WTC11 (cell line): Measurements from ENCODE around the gene UNC119. TPM values are rescaled to one million over a fixed set of nuclear protein-coding genes. Genes with fewer than 3 reads are reported as not detected.

Experiments used
- ATAC-seq: fragments of 200-7000 bp; cut with Tn5 transposase; 2 replicates; pipeline ENCODE4 v1.10.0; 2021; ENCODE audit warnings: mild to moderate bottlenecking, moderate library complexity
- CTCF ChIA-PET: fragments of 300-600 bp; sonication (Branson Sonifier 250); formaldehyde crosslinking; loops from one replicate; lab custom pipeline; 2021; ENCODE audit warnings: antibody characterized with exemption; lab: Charles Lee
- POLR2A ChIA-PET: fragments of 350-600 bp; sonication (Branson Sonifier 250); formaldehyde crosslinking; loops from one replicate; lab custom pipeline; 2021; ENCODE audit warnings: antibody characterized with exemption; lab: Charles Lee
- DNase-seq: peaks from one replicate; pipeline ENCODE4 v3.0.0; 2021; ENCODE audit warnings: low spot score
- H3K27ac Mint-ChIP-seq: 2 replicates; pipeline ENCODE4 v1.8.0; 2021; ENCODE audit warnings: mixed read lengths
- H3K27me3 Mint-ChIP-seq: 2 replicates; pipeline ENCODE4 v1.8.0; 2021; ENCODE audit warnings: low read depth, mild to moderate bottlenecking, moderate library complexity, mixed read lengths
- H3K36me3 Mint-ChIP-seq: 2 replicates; pipeline ENCODE4 v1.8.0; 2021; ENCODE audit warnings: mixed read lengths
- H3K4me1 Mint-ChIP-seq: 2 replicates; pipeline ENCODE4 v1.8.0; 2022; ENCODE audit warnings: mixed read lengths
- H3K4me3 Mint-ChIP-seq: 2 replicates; pipeline ENCODE4 v1.8.0; 2021; ENCODE audit warnings: mild to moderate bottlenecking, moderate library complexity, mixed read lengths
- H3K9me3 Mint-ChIP-seq: 2 replicates; pipeline ENCODE4 v1.8.0; 2021; ENCODE audit warnings: mixed read lengths
- ATF1 ChIP-seq: sonication (generic); formaldehyde crosslinking; IDR thresholded peaks from 2 replicates; pipeline ENCODE4 v1.8.1; 2023; ENCODE audit warnings: mild to moderate bottlenecking, moderate library complexity, missing genetic modification reagents
- CTCF ChIP-seq: fragments of 200-600 bp; IDR thresholded peaks from 2 replicates; pipeline ENCODE4 v1.8.0; 2022; ENCODE audit warnings: antibody characterized with exemption
- E2F1 ChIP-seq: sonication (generic); formaldehyde crosslinking; IDR thresholded peaks from 2 replicates; pipeline ENCODE4 v1.8.0; 2022; ENCODE audit warnings: mild to moderate bottlenecking, missing genetic modification reagents
- ELF4 ChIP-seq: sonication (generic); formaldehyde crosslinking; IDR thresholded peaks from 2 replicates; pipeline ENCODE4 v1.8.1; 2022; ENCODE audit warnings: low read depth, mild to moderate bottlenecking, moderate library complexity, missing genetic modification reagents
- ERG ChIP-seq: fragments of 250-450 bp; sonication (Bioruptor Pico); IDR thresholded peaks from 2 replicates; pipeline ENCODE4 v1.8.0; 2021; ENCODE audit warnings: mild to moderate bottlenecking
- FOXP4 ChIP-seq: sonication (generic); formaldehyde crosslinking; IDR thresholded peaks from 2 replicates; pipeline ENCODE4 v1.8.0; 2022; ENCODE audit warnings: mild to moderate bottlenecking, missing genetic modification reagents
- GABPB1 ChIP-seq: sonication (generic); formaldehyde crosslinking; IDR thresholded peaks from 2 replicates; pipeline ENCODE4 v1.8.1; 2023; ENCODE audit warnings: mild to moderate bottlenecking, missing genetic modification reagents
- GTF2I ChIP-seq: fragments of 250-450 bp; sonication (Bioruptor Pico); conservative IDR thresholded peaks from 2 replicates; pipeline ENCODE4 v1.4.0; 2021; ENCODE audit warnings: mild to moderate bottlenecking
- IRF2 ChIP-seq: sonication (generic); formaldehyde crosslinking; IDR thresholded peaks from 2 replicates; pipeline ENCODE4 v1.8.0; 2022; ENCODE audit warnings: low read depth, missing genetic modification reagents, borderline replicate concordance
- JUN ChIP-seq: sonication (generic); formaldehyde crosslinking; IDR thresholded peaks from 2 replicates; pipeline ENCODE4 v1.8.0; 2023; ENCODE audit warnings: mild to moderate bottlenecking, missing genetic modification reagents
- MLX ChIP-seq: sonication (generic); formaldehyde crosslinking; IDR thresholded peaks from 2 replicates; pipeline ENCODE4 v1.8.1; 2023; ENCODE audit warnings: mild to moderate bottlenecking, missing genetic modification reagents, moderate library complexity
- MXD4 ChIP-seq: fragments of 250-450 bp; sonication (Bioruptor Pico); IDR thresholded peaks from 2 replicates; pipeline ENCODE4 v1.8.0; 2021; ENCODE audit warnings: mild to moderate bottlenecking, moderate library complexity, borderline replicate concordance
- MYBL2 ChIP-seq: sonication (generic); formaldehyde crosslinking; IDR thresholded peaks from 2 replicates; pipeline ENCODE4 v1.8.1; 2023; ENCODE audit warnings: mild to moderate bottlenecking, moderate library complexity, missing genetic modification reagents
- PRDM15 ChIP-seq: sonication (generic); formaldehyde crosslinking; IDR thresholded peaks from 2 replicates; pipeline ENCODE4 v1.8.0; 2022; ENCODE audit warnings: missing genetic modification reagents
- RORB ChIP-seq: fragments of 250-450 bp; sonication (Bioruptor Pico); IDR thresholded peaks from 2 replicates; pipeline ENCODE4 v1.9.0; 2021; ENCODE audit warnings: mild to moderate bottlenecking
- SMAD3 ChIP-seq: sonication (generic); formaldehyde crosslinking; IDR thresholded peaks from 2 replicates; pipeline ENCODE4 v1.8.0; 2022; ENCODE audit warnings: missing genetic modification reagents, mild to moderate bottlenecking, borderline replicate concordance
- SMAD4 ChIP-seq: sonication (generic); formaldehyde crosslinking; IDR thresholded peaks from 2 replicates; pipeline ENCODE4 v1.8.0; 2022; ENCODE audit warnings: mild to moderate bottlenecking, missing genetic modification reagents
- SP1 ChIP-seq: sonication (generic); formaldehyde crosslinking; conservative IDR thresholded peaks from 2 replicates; pipeline ENCODE4 v1.8.1; 2022; ENCODE audit warnings: missing genetic modification reagents
- TCF7 ChIP-seq: sonication (generic); formaldehyde crosslinking; IDR thresholded peaks from 2 replicates; pipeline ENCODE4 v1.8.0; 2022; ENCODE audit warnings: mild to moderate bottlenecking, low read depth, missing genetic modification reagents, moderate library complexity
- ZMAT4 ChIP-seq: fragments of 250-450 bp; sonication (Bioruptor Pico); IDR thresholded peaks from 2 replicates; pipeline ENCODE4 v1.9.0; 2021; ENCODE audit warnings: mild to moderate bottlenecking
- ZNF232 ChIP-seq: sonication (generic); formaldehyde crosslinking; IDR thresholded peaks from 2 replicates; pipeline ENCODE4 v1.8.0; 2022; ENCODE audit warnings: mild to moderate bottlenecking, missing genetic modification reagents
- ZNF512 ChIP-seq: sonication (generic); formaldehyde crosslinking; IDR thresholded peaks from 2 replicates; pipeline ENCODE4 v1.8.1; 2022; ENCODE audit warnings: missing genetic modification reagents, borderline replicate concordance
- total RNA-seq: library from RNA; stranded (reverse); gene quantifications from 3 replicates; pipeline ENCODE4 v1.2.3, GENCODE V29; 2021

Gene UNC119
- total RNA-seq, 1 experiment from 2014 or later, result 59.6 TPM

- H3K4me1 Mint-ChIP-seq, result no peaks in the 10 kb centered on the region
- no peaks in the 10 kb centered on the region for H3K9me3 Mint-ChIP-seq
- ATAC-seq, result no peak
- H3K4me3 Mint-ChIP-seq, result no peak overlapping the region
- CTCF ChIA-PET, result interaction anchor here (1.3 to 2.2 kb wide), 4 partner anchors 15 to 114 kb away, joined by 3 to 5 read pairs (median 4); no protein-coding TSS in a partner anchor
- POLR2A ChIA-PET, result interaction anchor here (0.5 kb wide), 1 partner anchor 46 kb away, joined by 4 read pairs; no protein-coding TSS in a partner anchor
- TF ChIP-seq ERG (no peak), TCF7 (CRISPR knock-in tag) (no peak), MYBL2 (CRISPR knock-in tag) (no peak), ZMAT4 (no peak), E2F1 (CRISPR knock-in tag) (no peak), SMAD3 (CRISPR knock-in tag) (no peak), IRF2 (CRISPR knock-in tag) (no peak), CTCF (no peak)
- TF ChIP-seq, all 79 proteins: peak for 0
- Mint-ChIP-seq H3K27me3 (no peaks in the 10 kb centered on the region), H3K27ac (no peak overlapping the region), H3K36me3 (no peaks in the 10 kb centered on the region)
- DNase-seq, result no peak
These were observed 21.5 kb downstream of the UNC119 start for GRCh38 chr17:28530926-28531325.

- CTCF ChIA-PET, result no interaction called here
- H3K27ac Mint-ChIP-seq, result no peak overlapping the region
- DNase-seq (no peak), ATAC-seq (no peak)
- no peaks in the 10 kb centered on the region for H3K36me3 Mint-ChIP-seq
- no peak overlapping the region for H3K4me3 Mint-ChIP-seq
- no peaks in the 10 kb centered on the region for H3K4me1 Mint-ChIP-seq
- H3K27me3 Mint-ChIP-seq, result no peaks in the 10 kb centered on the region
- no peaks in the 10 kb centered on the region for H3K9me3 Mint-ChIP-seq
- POLR2A ChIA-PET, result no interaction called here
- TF ChIP-seq ZNF512 (CRISPR knock-in tag) (no peak), IRF2 (CRISPR knock-in tag) (no peak), MLX (no peak), FOXP4 (CRISPR knock-in tag) (no peak), ZNF232 (CRISPR knock-in tag) (no peak), MXD4 (no peak), GABPB1 (CRISPR knock-in tag) (no peak), SMAD4 (CRISPR knock-in tag) (no peak), PRDM15 (CRISPR knock-in tag) (no peak), SP1 (CRISPR knock-in tag) (no peak), RORB (CRISPR knock-in tag) (no peak), JUN (CRISPR knock-in tag) (no peak), ELF4 (no peak), ATF1 (no peak), GTF2I (CRISPR knock-in tag) (no peak)
These were observed 22.2 kb downstream of the UNC119 start for GRCh38 chr17:28530250-28530649.
